A673 (cell line): ENCODE measurements around the gene LYRM2.

Source experiments
- CTCF ChIP-seq: fragments of 300-800, 200-600 bp; sonication (generic); conservative IDR thresholded peaks from 2 replicates; pipeline ENCODE4 v1.5.1; 2017; ENCODE audit warnings: low read depth, mild to moderate bottlenecking, antibody characterized with exemption, low read length, moderate library complexity, mixed read lengths
- EZH2 ChIP-seq: fragments of 200-600 bp; sonication (generic); IDR thresholded peaks from 2 replicates; pipeline ENCODE4 v1.6.1; 2017; ENCODE audit warnings: borderline replicate concordance, low read depth, mild to moderate bottlenecking, mixed read lengths, antibody characterized with exemption, low read length; ENCODE audit not compliant: poor library complexity, severe bottlenecking

GRCh38 chr6:89685311-89685710 lies 46.8 kb upstream of the LYRM2 start:
- TF ChIP-seq CTCF = no peak
- no peak for TF ChIP-seq EZH2
